Jurkat, Clone E6-1 (cell line): ENCODE measurements around the gene COX11.

Experiments used
- DNase-seq: peaks from one replicate; pipeline ENCODE4 v3.0.0-alpha.2; 2011; ENCODE audit warnings: low read depth, low spot score
- H3K4me3 ChIP-seq: 2 replicates; pipeline ENCODE4 v1.5.1; 2011; ENCODE audit warnings: mild to moderate bottlenecking, low read length, control low read depth, moderate library complexity

The COX11 gene

DNA sequence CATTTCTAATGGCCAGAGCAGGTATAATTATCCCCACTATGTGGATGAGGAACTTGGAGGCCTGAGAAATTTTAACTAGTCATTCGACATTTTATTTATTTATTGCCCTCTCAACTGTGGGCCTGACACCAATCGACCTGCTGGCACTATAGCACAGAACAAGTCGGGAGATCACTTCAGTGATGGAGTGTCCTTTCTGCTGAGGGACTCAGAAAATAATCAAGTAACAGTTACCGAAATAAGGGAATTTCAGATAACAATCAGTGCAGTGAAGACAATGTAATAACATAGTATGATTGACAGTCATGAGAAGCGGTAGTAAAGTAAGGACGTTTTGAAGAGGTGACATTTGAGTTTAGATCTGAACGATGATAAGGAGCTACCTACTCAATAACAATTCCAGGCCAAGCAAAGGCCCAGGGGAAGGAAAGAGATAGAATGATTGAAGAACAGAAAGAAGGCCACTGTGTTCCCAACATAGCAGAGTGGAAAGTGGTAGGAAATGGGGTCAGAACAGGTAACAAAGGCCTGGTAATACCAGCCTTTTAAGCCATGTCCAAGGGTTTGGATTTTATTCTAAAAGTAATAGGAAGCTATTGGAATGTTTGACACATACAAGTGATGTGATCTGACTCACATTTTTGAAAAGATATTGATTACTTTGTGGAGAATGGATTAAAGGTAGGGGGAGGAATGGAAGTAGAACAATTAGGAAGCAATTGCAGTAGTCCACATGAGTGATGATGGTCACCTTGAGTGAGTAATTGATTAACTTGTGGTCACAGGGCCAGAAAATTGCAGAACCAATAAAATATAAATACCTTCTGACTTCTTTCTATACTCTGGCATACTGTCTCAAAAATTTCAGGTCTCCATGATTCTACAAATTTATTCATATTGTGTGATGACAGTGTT lies 1.5 kb upstream of the COX11 start:
- peak overlapping the region; percentile 90 for H3K4me3 ChIP-seq
- DNase-seq = no peak

DNA sequence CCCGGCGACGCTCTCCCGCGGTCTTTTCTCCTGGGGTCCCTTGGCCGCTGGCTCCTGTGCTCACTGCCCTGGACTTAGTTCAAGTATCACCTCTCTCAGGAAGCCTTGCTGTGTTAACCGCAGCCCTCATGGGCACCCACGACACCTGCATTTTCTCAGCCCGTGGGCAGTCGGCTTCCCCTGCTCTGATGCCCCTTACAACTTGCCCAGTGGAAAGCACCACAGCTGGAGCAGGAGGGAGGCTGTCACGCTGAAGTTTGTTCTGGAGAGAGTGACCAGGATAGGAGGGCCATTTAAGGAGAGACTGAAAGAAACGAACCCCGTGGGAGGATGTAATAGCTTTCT lies 506 bp upstream of the COX11 start:
- no peak for DNase-seq
- peak overlapping the region; percentile 90 for H3K4me3 ChIP-seq

DNA sequence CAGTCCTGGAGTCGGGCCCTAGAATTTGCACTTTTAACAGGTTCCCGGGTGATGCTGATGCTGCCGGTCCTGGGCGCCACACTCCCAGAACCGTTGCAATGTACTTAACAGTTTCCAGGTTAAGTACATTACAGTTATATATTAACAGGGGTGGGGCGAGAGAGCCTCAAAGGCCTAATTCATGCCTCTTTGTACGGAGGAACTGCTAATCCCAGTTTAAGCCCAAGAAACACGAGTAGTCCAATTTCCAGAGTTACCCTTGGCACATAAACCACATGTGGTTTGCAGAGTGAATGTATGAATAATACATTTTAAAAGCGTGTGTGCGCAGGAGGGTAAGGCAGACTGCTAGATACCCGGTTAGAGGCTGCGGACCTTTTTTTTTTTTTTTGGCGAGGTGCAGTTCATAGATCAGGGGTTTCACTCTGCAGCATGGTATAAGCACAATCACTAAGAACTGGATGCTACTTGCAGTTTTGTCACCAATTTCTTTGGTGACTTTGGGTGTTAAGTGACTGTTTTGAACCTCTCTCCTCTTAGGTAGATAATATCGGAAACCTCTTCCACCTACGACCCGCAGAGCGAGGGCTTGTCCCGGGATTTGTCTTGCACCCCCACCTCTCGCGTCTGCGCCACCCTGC lies 713 bp downstream of the COX11 start:
- DNase-seq = peak; percentile 55

DNA sequence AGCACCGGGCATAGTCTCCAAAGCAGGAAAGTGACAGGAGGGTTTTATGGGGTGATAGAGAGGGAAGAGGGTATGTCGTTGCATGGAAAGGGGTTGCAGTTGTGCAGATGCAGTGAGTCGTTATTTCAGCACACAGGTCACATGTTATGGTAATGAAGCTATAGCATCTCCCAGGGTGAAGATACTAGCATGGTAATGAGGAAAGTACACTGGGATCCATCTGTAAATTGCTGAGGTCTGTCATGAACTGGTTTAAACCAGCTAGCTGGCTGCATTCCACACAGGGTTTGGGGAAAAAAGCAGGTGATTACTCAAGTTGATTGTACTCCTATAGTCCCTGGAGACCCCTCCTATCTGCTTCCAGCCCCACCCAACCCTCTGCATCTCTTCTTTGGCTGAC lies 11.7 kb downstream of the COX11 start:
- DNase-seq = no peak
- no peak overlapping the region for H3K4me3 ChIP-seq

More for the DNA sequence above, 713 bp downstream of the COX11 start:
- peak overlapping the region; percentile 90 for H3K4me3 ChIP-seq

DNA sequence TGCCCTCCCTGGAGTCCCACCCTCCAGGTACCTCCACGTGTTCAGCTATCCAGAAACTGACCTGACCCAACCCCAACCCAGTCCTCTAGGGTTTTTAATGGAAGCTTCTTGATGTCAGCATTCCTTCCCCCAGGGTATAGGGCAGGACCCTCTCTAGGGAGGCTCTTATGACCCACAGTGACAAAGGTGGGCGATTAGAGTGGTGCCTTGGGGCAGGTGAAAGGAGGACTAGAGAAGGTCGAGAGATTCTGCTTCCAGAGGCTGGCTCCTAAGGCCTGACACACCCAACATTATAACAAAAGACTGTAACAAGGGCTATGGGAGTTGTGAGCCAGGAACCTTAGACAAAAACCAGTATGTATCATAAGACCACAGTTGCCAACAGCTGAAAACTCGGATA lies 17.2 kb downstream of the COX11 start:
- no peak for DNase-seq
- no peak overlapping the region for H3K4me3 ChIP-seq

DNA sequence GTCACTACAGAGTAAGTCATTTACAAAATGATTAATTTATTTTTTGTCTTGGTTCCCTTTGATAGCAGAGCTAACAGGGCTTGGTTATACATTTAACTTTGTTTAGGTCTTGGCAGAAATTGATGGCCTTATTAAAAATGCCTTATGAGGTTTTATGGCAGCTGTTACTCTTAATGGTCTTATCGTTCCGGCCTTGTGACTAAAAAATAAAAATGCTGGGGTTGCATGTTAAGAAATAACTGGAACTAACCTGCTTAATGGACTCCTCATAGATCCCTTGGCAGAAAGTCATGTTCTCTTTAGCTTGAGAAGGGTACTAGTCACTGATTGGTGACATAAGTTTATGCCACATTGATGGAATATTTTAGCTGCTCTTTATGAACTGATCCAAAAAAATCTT lies 18.3 kb downstream of the COX11 start:
- no peak for DNase-seq
- no peak overlapping the region for H3K4me3 ChIP-seq

DNA sequence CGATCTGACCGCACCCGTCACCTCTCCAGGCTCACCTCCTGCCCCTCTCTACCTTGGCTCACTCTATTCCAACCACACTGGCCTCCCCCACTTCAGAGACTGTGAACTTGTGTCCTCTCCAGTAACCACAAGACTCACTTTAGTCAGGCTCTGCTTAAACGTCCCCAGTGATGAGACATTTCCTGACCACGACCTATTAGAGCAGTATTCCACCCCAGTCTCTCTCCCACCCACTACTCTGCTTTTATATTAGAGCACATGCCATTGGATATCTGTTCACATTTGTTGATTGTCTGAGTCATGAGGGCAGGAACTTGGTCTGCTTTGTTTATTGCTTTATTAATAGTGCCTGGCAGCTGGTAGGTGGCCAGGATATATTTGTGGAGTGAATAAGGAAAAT lies 20.1 kb downstream of the COX11 start:
- H3K4me3 ChIP-seq = no peak overlapping the region
- no peak for DNase-seq

DNA sequence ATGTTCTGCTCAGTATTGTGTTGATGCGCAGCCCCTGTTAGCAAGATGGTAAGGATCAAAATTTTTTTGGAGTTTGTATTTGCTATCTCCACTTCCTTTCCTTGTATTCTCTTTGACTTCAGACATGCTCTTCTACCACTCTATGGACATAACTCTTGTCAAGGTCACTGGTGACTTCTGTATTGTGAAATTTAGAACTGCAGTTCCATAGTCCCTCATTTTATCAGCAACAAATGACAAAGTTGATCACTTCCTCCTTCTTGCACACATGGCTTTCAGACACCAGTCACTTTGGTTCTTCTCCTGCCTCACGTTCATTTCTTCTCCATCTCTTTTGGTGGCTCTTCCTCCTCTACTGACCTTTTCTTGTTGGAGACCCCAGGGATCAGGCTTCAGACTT lies 21.1 kb downstream of the COX11 start:
- DNase-seq = no peak
- no peak overlapping the region for H3K4me3 ChIP-seq

DNA sequence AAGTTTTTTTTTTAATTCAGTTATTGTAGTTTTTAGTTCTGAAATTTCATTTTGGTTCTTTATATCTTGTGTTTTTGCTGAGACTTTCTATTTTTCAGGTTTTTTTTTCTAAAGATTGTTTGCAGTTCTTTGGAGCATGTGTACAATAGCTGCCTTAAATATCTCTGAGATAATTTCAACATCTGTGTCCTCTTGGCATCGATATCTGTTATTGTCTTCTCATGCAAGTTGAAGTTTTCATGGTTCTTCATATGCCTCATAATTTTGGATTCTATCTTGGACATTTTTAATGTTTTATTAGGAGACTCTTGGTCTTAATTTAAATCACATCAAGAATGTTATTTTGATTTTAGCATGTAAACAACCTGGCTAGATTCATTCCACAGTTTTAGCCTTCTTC lies 22.8 kb downstream of the COX11 start:
- no peak for DNase-seq
- no peak overlapping the region for H3K4me3 ChIP-seq

DNA sequence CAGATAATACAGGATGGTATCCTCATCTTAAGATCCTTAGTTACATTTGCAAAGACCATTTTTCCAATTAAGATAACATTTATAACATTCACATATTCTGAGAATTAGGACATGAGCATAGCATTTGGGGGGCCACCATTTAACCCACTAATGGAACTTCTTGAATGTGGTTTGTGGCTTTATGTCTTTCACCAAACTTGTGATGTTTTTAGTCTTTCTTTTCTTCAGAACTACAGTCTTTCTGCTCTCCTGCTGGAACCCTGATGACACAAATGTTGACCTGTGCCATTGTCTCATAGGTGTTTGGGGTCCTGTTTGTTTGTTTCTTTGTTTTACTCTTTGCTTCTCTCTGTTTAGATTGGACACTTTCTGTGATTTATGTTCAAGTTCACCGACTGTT lies 23.2 kb downstream of the COX11 start:
- H3K4me3 ChIP-seq = no peak overlapping the region
- DNase-seq = no peak

DNA sequence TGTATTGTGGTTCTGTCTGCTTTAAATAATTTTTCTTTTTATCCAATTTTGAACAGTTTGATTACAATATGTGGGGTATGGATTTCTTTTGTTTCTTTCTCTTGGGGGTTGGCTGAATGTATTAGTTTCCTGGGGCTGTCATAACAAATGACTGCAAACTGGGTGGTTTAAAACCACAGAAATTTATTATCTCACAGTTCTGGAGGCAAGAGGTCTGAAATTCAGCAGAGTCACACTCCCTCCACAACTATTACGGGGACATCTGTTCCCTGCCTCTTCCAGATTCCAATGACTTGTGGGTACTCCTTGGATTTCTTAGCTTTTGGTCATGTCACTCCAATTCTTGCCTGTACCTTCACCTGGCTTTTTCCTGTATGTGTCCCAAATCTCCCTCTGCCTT lies 23.7 kb downstream of the COX11 start:
- no peak for DNase-seq
- no peak overlapping the region for H3K4me3 ChIP-seq

DNA sequence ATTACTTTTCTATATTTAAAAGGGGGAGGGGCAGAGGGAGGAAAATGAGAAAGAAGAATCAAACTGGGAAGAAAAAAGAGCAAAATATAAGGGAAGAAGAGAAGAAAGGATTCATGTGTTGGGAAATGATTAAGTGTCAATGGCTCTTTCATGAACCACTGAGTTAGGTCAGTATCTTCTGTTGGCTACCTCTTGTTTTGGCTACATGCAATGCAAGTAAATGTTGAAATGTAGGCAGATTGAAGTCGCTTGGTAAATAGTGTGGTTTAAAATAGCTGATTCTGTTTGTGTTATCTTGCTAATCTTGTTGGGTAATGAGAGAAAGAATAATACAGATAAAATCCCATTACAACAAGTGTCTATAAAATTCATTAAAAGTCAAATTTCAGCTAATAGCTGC lies 27.2 kb downstream of the COX11 start:
- no peak for DNase-seq
- no peak overlapping the region for H3K4me3 ChIP-seq

DNA sequence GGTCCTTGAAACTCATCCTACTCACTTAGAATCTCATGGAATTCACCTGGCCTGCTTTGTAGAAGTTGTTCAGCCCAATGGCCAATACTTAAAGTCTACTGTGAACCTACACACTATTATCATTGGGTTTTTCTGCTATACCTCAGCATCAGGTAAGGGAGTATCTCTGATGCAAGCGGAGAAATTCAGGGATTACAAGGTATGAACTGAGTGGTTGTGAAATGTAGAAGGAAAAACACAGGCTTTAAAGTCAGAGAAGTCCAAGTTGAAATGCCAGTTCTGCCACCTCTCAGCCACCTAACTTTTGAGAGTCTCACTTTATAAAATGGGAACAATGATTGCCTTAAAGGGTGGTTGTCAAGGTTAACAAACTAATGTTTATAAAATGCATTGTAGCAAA lies 31.0 kb downstream of the COX11 start:
- no peak overlapping the region for H3K4me3 ChIP-seq
- DNase-seq = no peak

DNA sequence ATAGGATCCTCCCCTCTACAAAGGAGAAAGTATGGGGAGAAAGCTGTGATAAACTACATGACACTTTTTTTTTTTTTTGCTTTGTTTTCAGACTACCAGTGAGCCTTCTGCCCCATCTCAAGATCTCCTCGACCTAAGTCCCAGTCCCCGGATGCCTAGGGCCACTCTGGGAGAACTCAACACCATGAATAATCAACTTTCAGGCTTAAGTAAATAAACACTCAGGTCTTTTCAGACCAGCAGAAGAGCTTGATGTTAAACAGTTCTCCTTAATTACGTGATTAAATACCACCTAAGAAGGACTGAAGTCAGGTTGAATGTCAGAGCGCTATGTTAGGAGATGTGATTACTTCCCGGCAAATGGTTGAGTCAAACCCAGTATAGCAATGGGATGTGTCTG lies 31.4 kb downstream of the COX11 start:
- no peak for DNase-seq
- H3K4me3 ChIP-seq = no peak overlapping the region

DNA sequence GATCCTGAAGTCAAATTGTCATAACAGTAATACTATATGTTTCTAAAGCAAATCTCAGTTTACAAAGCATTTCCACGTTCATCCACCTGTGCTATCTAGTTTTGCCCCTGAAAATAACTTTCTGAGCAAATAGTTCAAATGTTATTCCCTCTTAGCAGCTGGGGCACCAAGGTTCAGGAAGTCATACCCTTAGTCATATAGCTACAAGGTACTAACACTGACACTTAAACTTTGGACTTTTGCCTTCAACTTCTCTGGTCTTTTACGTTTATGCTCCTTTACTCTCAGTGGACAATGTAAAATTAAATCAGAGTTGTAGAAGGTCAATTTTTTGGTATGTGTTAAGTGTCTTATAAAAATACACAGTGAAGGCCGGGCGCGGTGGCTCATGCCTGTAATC lies 33.0 kb downstream of the COX11 start:
- H3K4me3 ChIP-seq = no peak overlapping the region
- DNase-seq = no peak

DNA sequence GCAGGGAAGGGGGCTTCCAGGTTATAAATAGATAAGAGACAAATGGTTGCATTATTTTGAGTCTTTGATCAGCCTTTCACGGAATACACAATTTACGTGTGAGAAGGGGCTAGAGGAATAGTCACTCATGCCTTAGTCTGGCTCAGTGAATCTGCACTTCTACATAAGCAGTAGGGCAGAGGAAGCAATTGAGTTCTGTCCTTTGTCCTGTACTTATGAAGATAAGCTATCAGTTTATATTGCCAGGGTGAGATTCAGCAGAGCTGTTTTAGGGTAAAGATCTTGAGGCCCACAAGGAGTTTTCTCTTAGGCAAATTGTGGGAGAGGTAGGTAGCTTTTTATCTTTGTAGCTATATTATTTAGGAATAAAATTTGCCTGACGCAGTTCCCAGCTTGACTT lies 34.5 kb downstream of the COX11 start:
- DNase-seq = no peak

DNA sequence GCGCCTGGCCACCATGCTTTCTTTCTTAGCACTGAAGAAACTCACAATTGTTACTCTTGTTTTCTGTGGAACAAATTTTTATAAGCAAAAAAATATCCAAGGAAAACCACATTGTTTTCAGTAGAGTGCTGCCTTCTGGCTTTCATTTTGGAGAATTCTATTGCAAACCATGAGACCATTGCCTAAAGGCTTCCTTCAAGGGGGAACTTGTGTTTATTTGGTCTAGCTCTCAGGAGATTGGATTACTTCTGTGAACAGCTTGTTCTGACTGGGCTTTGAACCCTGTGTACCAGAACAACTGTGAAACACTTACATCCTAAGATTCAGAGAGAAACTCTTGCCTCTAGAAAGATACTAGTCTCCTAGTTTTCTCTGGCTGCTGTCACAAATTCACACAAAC lies 35.7 kb downstream of the COX11 start:
- no peak overlapping the region for H3K4me3 ChIP-seq
- no peak for DNase-seq

More for the DNA sequence above, 34.5 kb downstream of the COX11 start:
- H3K4me3 ChIP-seq = no peak overlapping the region

DNA sequence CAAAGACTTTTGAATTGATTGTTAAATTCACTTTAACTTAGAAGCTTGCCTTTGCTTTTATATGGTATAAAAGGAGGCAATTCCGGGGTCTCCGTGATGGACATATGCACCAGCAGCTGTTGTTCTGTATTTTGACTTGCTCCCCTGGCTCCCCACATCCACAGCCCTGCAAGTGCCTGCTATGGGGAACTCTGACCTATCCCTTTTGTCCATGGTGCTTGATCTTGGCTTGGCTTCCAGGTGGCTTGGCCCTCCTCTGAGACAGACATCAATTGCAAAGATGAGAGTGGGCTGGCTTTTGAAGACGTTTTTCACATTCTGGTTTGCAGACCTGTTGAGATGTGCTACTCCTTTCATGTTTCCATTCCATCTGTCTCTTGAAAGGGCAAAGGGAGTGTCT lies 40.9 kb downstream of the COX11 start:
- no peak overlapping the region for H3K4me3 ChIP-seq
- DNase-seq = no peak

DNA sequence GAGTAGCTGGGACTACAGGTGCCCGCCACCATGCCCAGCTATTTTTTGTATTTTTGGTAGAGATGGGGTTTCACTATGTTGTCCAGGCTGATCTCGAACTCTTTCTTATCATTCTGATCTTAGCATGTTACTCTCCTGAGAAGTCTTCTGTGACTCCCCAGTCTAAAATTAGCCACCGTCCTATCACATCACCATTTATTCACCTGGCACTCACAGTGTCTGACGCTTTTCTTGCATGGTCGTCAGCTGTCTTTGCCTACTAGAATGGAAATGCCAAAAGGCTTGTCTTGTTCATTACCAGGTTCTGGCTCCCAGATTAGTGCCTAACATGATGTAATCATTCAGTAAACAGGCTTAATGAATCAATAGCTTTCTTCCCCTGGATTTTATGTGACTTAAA lies 44.0 kb downstream of the COX11 start:
- H3K4me3 ChIP-seq = no peak overlapping the region
- no peak for DNase-seq

DNA sequence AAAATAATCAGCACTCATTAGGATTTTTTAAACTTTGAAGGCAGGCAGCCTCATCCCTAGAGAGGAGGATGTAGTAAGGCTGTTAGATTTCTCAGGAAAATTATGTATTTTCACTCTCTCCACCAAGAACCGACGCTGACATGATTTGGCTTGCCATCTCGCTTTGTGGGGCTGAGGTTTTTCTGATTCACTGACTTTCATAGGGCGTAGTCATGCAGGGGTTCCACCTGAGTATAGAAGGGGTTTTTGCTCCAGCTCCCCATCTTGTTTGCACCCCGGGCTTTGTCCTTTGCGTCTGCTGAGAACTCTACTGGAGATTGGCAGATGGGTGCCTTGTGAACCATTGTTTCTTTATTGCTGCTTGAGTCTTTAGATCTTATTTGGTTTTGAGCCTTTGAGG lies 47.6 kb downstream of the COX11 start:
- DNase-seq = no peak
- no peak overlapping the region for H3K4me3 ChIP-seq

DNA sequence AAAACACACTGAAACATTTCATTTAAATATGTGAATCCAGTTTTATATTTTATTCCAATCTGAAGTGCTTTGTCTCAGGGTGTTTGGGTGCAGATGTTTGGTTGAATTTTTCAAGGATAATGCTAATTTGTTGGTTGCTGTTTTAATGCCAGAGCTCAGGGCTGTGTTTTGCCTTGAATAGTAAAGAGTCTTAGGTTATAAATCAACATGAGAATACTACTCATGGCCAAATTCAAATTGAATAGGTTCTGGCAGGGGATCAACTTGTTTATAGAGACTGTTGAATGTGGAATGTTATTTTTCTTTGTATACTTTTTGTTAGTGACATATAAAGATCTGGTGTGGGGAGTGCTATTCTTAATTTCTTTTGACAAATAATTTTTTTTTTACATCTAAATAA lies 49.0 kb downstream of the COX11 start:
- no peak for DNase-seq

More for the DNA sequence above, 49.0 kb downstream of the COX11 start:
- no peak overlapping the region for H3K4me3 ChIP-seq
